Measurements from ENCODE around the gene KRT3. TPM values are rescaled to one million over a fixed set of nuclear protein-coding genes. Genes with fewer than 3 reads are reported as not detected.

KRT3 gene
- total RNA-seq, 1 donor from 2014 or later, result not detected

GRCh38 chr12:52787324-52788191 is 8.4 kb downstream of the KRT3 start:
- Mint-ChIP-seq H3K36me3 (ENCODE audit: unreplicated experiment) (no peaks in the 10 kb centered on the region), H3K4me1 (ENCODE audit: low read depth, unreplicated experiment) (no peaks in the 10 kb centered on the region), H3K27ac (ENCODE audit: unreplicated experiment) (no peak overlapping the region), H3K9me3 (ENCODE audit: unreplicated experiment) (no peaks in the 10 kb centered on the region), H3K4me3 (ENCODE audit: unreplicated experiment) (no peak overlapping the region), H3K27me3 (ENCODE audit: unreplicated experiment) (no peaks in the 10 kb centered on the region)
- no peak for TF ChIP-seq CTCF (IDR thresholded peaks at IDR 0.05; ENCODE audit: partially characterized antibody, unreplicated experiment)
- DNase-seq, result no peak

GRCh38 chr12:52784909-52785308 is 11.0 kb downstream of the KRT3 start:
- H3K4me3 Mint-ChIP-seq (ENCODE audit: unreplicated experiment), result no peak overlapping the region

GRCh38 chr12:52783563-52784316 is 12.2 kb downstream of the KRT3 start:
- Mint-ChIP-seq H3K9me3 (ENCODE audit: unreplicated experiment) (no peaks in the 10 kb centered on the region), H3K4me1 (ENCODE audit: low read depth, unreplicated experiment) (no peaks in the 10 kb centered on the region), H3K4me3 (ENCODE audit: unreplicated experiment) (no peak overlapping the region), H3K27me3 (ENCODE audit: unreplicated experiment) (peaks cover 2% of the 10 kb centered on the region), H3K36me3 (ENCODE audit: unreplicated experiment) (no peaks in the 10 kb centered on the region), H3K27ac (ENCODE audit: unreplicated experiment) (no peak overlapping the region)
- TF ChIP-seq CTCF (IDR thresholded peaks at IDR 0.05; ENCODE audit: partially characterized antibody, unreplicated experiment), result no peak
- DNase-seq, result no peak

More at GRCh38 chr12:52784909-52785308, 11.0 kb downstream of the KRT3 start:
- Mint-ChIP-seq H3K36me3 (ENCODE audit: unreplicated experiment) (no peaks in the 10 kb centered on the region), H3K27me3 (ENCODE audit: unreplicated experiment) (no peaks in the 10 kb centered on the region), H3K27ac (ENCODE audit: unreplicated experiment) (no peak overlapping the region), H3K9me3 (ENCODE audit: unreplicated experiment) (no peaks in the 10 kb centered on the region), H3K4me1 (ENCODE audit: low read depth, unreplicated experiment) (no peaks in the 10 kb centered on the region)
- no peak for TF ChIP-seq CTCF (IDR thresholded peaks at IDR 0.05; ENCODE audit: partially characterized antibody, unreplicated experiment)
- DNase-seq, result no peak

- H3K4me3 Mint-ChIP-seq (ENCODE audit: unreplicated experiment), result no peak overlapping the region
- H3K4me1 Mint-ChIP-seq (ENCODE audit: low read depth, unreplicated experiment), result no peaks in the 10 kb centered on the region
- no peak for DNase-seq
- peaks cover 5% of the 10 kb centered on the region for H3K27me3 Mint-ChIP-seq (ENCODE audit: unreplicated experiment)
- no peaks in the 10 kb centered on the region for H3K9me3 Mint-ChIP-seq (ENCODE audit: unreplicated experiment)
- no peak overlapping the region for H3K27ac Mint-ChIP-seq (ENCODE audit: unreplicated experiment)
- no peak for TF ChIP-seq CTCF (IDR thresholded peaks at IDR 0.05; ENCODE audit: partially characterized antibody, unreplicated experiment)
- H3K36me3 Mint-ChIP-seq (ENCODE audit: unreplicated experiment), result no peaks in the 10 kb centered on the region
Observed at GRCh38 chr12:52782502-52782901, 13.4 kb downstream of the KRT3 start.

Data from glutamatergic neuron (in vitro differentiated cells).